Immature natural killer cell (primary cell): Measurements from ENCODE around the gene NT5DC2. TPM values are rescaled to one million over a fixed set of nuclear protein-coding genes. Genes with fewer than 3 reads are reported as not detected.

Source experiments
- DNase-seq, 3 donors: peaks; one replicate each; pipeline ENCODE4 v3.0.0; 2022; ENCODE audit warnings: mixed read lengths in 1 of 3
- H3K27ac Mint-ChIP-seq, 6 donors: one replicate each; pipeline ENCODE4 v1.8.0; 2020; ENCODE audit warnings: mixed read lengths in 6 of 6, mild to moderate bottlenecking in 5 of 6, inconsistent platforms in 4 of 6, moderate library complexity in 3 of 6
- H3K27me3 Mint-ChIP-seq, 3 donors: one replicate each; pipeline ENCODE4 v1.8.0; 2020 to 2021; ENCODE audit warnings: low read depth in 3 of 3, mild to moderate bottlenecking in 3 of 3, mixed read lengths in 3 of 3, moderate library complexity in 3 of 3, inconsistent platforms in 1 of 3
- H3K36me3 Mint-ChIP-seq, 3 donors: one replicate each; pipeline ENCODE4 v1.8.0; 2020; ENCODE audit warnings: mixed read lengths in 3 of 3, inconsistent platforms in 2 of 3, mild to moderate bottlenecking in 2 of 3
- H3K4me1 Mint-ChIP-seq, 2 donors: one replicate each; pipeline ENCODE4 v1.8.0; 2020; ENCODE audit warnings: inconsistent platforms in 2 of 2, mild to moderate bottlenecking in 2 of 2, mixed read lengths in 2 of 2, moderate library complexity in 1 of 2
- H3K4me3 Mint-ChIP-seq, 5 donors: one replicate each; pipeline ENCODE4 v1.8.0; 2020; ENCODE audit warnings: mild to moderate bottlenecking in 5 of 5, mixed read lengths in 5 of 5, inconsistent platforms in 3 of 5, moderate library complexity in 3 of 5
- H3K9me3 Mint-ChIP-seq, 6 donors: one replicate each; pipeline ENCODE4 v1.8.0; 2020; ENCODE audit warnings: mild to moderate bottlenecking in 6 of 6, mixed read lengths in 6 of 6, inconsistent platforms in 4 of 6, moderate library complexity in 3 of 6
- polyA plus RNA-seq, 3 donors: library from polyadenylated mRNA; unstranded; fragments of 300-500 nt; fragmentation: Illumina TruSeq; gene quantifications; one replicate each; pipeline ENCODE4 v1.2.3, GENCODE V29; 2021

NT5DC2 gene
- polyA plus RNA-seq, 3 donors from 2014 or later = 0.26 to 0.53 TPM; not detected in 1

DNA sequence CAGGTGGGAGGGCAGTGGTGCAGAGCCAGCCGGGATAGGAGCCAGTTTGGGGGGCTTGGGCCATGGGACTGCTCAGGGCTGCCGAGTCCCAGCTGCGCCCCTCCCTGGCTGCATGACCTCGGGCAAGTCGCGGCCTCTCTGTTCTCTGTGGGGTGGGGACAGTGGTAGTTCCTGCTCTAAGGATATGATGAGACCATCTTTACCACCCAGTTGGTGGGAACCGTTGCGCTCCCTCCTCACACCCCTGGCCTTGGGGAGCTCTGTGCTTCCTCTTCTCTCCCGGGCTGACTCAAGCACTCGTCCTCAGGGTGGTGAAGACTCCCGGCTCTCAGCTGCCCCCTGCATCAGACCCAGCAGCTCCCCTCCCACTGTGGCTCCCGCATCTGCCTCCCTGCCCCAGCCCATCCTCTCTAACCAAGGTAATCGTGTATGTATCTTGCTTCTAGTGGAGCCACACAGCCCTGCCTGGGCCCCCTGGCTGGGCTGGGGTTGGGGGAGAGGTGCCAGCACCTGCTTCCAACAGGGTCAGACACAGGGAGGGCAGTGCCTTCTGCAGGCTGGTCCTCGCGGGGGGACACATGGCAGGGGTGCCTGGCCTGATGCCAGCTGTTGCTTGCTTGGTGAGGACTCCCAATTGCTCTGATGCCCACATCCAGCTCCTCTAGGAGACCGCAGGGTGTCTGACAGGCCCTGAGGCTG lies 53.6 kb downstream of the NT5DC2 start:
- Mint-ChIP-seq H3K4me3 (no peak overlapping the region), H3K4me1 (peaks cover 0 to 2% of the 10 kb centered on the region in 2 donors), H3K27ac (no peak overlapping the region), H3K9me3 (no peaks in the 10 kb centered on the region), H3K36me3 (peaks cover 6 to 21% (median 15%) of the 10 kb centered on the region in 3 donors), H3K27me3 (peaks cover 0 to 4% (median 2%) of the 10 kb centered on the region in 3 donors)
- no peak for DNase-seq

DNA sequence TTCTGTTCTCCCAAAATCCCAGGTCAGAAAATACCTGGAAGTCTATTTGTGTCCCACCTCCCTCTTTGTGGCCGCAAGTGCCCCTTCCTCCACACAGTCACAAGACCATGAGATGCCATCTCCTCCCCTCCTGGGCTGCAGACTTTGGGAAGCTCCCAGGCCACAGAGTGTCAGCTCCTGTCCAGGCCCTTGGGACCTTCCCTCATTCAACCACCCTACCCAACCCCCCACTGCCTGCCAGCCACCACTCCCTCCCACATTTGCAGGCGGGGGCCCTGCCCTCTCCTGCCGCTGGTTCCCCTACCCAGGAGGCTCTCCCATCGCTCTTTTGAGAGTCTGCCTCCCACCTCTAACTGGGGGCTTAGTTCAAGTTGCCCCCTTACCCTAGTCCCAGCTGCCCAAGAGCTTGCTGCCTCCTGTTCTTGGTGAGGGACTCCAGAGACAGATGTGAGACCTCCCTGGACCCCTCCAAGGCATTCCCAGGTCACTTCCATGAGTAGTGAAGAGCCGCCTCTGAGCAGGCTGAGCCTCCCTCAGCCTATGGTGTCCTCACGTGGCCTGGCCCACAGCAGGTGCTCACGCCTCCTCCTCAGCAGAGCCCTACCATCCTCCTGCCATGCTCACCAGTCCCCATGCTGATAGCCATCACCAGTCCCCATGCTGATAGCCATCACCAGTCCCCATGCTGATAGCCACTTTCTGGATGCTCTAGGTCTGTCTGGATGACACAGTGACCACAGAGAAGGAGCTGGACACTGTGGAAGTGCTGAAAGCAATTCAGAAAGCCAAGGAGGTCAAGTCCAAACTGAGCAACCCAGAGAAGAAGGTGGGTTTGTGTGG lies 54.4 kb downstream of the NT5DC2 start:
- no peak for DNase-seq

DNA sequence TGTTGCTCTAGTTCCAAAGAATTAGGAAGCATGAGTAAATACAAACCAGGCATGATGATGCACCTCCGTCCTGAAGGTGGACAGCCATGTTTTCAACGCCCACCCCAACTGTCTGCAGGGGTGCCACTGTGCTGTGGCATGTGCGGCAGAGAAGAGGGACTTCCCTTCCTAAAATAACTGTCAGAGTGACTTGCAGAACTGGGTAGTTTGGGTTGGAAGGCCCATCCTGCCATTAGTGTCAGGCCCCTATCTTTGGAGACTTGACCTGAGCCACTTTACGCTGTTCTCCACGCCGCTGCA lies 55.9 kb downstream of the NT5DC2 start:
- Mint-ChIP-seq H3K27me3 (peaks cover 0 to 2% (median under 1%) of the 10 kb centered on the region in 3 donors), H3K9me3 (no peaks in the 10 kb centered on the region), H3K36me3 (peaks cover 9 to 27% (median 15%) of the 10 kb centered on the region in 3 donors), H3K4me3 (no peak overlapping the region), H3K27ac (peak overlapping the region in 1 of 6 donors; percentile 34), H3K4me1 (peaks cover 0 to 2% of the 10 kb centered on the region in 2 donors)
- DNase-seq = no peak

More for the DNA sequence above, 54.4 kb downstream of the NT5DC2 start:
- Mint-ChIP-seq H3K9me3 (no peaks in the 10 kb centered on the region), H3K4me1 (peaks cover 0 to 2% of the 10 kb centered on the region in 2 donors), H3K36me3 (peaks cover 9 to 24% (median 15%) of the 10 kb centered on the region in 3 donors), H3K4me3 (no peak overlapping the region), H3K27me3 (peaks cover 0 to 4% (median 2%) of the 10 kb centered on the region in 3 donors), H3K27ac (no peak overlapping the region)

DNA sequence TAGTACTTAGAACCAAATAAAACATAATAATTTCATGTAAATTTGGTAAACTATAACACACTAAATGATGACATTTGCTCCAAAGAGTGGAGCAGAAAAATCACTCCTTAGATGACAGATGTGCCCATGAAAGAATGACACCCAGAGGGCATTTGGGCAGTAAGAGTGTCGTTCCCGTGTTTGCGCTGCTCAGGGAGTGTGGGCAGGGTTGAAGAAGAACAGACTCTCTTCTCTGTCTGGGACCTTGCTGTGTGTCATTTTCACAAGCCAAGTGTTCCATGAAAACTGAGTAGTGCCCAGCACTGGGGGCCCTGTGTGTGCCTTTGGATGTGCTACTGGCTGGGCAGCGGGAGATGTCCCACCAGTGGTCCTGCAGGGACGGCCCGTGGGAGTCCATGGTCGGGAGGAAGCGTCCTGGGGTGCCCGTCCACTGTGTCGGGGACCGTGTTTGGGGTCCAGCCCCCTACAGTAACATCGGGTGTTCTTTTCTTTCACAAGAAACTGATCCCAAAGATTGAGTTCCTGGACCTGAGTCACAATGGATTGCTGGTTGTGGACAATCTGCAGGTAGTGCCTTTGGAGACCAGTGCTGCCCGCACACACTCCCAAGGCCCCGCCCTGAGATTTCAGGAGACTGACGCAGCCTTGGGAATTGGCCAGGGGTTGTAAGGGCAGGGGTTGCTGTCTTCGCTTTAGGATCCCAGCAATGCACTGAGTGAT lies 56.4 kb downstream of the NT5DC2 start:
- Mint-ChIP-seq H3K4me3 (no peak overlapping the region), H3K27ac (no peak overlapping the region), H3K36me3 (peaks cover 9 to 24% (median 15%) of the 10 kb centered on the region in 3 donors), H3K9me3 (no peaks in the 10 kb centered on the region), H3K4me1 (no peaks in the 10 kb centered on the region), H3K27me3 (peaks cover 0 to 2% (median 0%) of the 10 kb centered on the region in 3 donors)
- no peak for DNase-seq

Other genes starting within 250 kb of the NT5DC2 start
- gene GLYCTK, start 246.0 kb downstream of the NT5DC2 start, polyA plus RNA-seq = 10 to 100 TPM in 2 of 3 donors, 1 to 10 TPM in 1; 8.2 to 14.5 (median 12.1) TPM
- gene DNAH1, start 217.5 kb downstream of the NT5DC2 start, polyA plus RNA-seq = 1 to 10 TPM in 1 of 3 donors, under 1 TPM in 2; 0.31 to 1.8 (median 0.73) TPM
- gene BAP1, start 123.8 kb downstream of the NT5DC2 start, polyA plus RNA-seq = 10 to 100 TPM in 2 of 3 donors, 1 to 10 TPM in 1; 6.4 to 30.9 (median 13.4) TPM
- gene PHF7, start 123.2 kb downstream of the NT5DC2 start, polyA plus RNA-seq = 1 to 10 TPM; 4.2 to 9.4 (median 6.8) TPM
- not detected for gene SEMA3G, start 88.8 kb downstream of the NT5DC2 start, polyA plus RNA-seq
- not detected for gene TNNC1, start 79.8 kb downstream of the NT5DC2 start, polyA plus RNA-seq
- gene NISCH, start 78.3 kb downstream of the NT5DC2 start, polyA plus RNA-seq = 10 to 100 TPM; 11.3 to 25.9 (median 12.3) TPM
- gene STAB1, start 38.5 kb downstream of the NT5DC2 start, polyA plus RNA-seq = under 1 TPM in 1 of 3 donors, not detected in 2; 0.10 TPM
- gene UQCC5, start 2.7 kb upstream of the NT5DC2 start, polyA plus RNA-seq = 10 to 100 TPM; 11.7 to 27.2 (median 13.9) TPM
- gene PBRM1, start 152.1 kb upstream of the NT5DC2 start, polyA plus RNA-seq = 100 to 1,000 TPM in 1 of 3 donors, 10 to 100 TPM in 2; 52.4 to 116 (median 66.4) TPM
- gene GNL3, start 152.2 kb upstream of the NT5DC2 start, polyA plus RNA-seq = 10 to 100 TPM; 27.4 to 43.3 (median 28.0) TPM
- gene GLT8D1, start 171.9 kb upstream of the NT5DC2 start, polyA plus RNA-seq = 10 to 100 TPM; 72.7 to 81.9 (median 73.5) TPM
- gene SPCS1, start 172.2 kb upstream of the NT5DC2 start, polyA plus RNA-seq = 100 to 1,000 TPM; 261 to 411 (median 304) TPM
- 10 to 100 TPM in 1 of 3 donors, 1 to 10 TPM in 1, under 1 TPM in 1; 0.77 to 10.1 (median 5.1) TPM for gene NEK4, start 237.1 kb upstream of the NT5DC2 start, polyA plus RNA-seq
- not detected for gene ITIH1, start 243.7 kb upstream of the NT5DC2 start, polyA plus RNA-seq